ENCODE measurements around the gene CACNA2D3. TPM values are rescaled to one million over a fixed set of nuclear protein-coding genes. Genes with fewer than 3 reads are reported as not detected.

Gene CACNA2D3
- total and polyA plus RNA-seq, 7 donors: 2.7 to 13.5 (median 9.0) TPM

DNA sequence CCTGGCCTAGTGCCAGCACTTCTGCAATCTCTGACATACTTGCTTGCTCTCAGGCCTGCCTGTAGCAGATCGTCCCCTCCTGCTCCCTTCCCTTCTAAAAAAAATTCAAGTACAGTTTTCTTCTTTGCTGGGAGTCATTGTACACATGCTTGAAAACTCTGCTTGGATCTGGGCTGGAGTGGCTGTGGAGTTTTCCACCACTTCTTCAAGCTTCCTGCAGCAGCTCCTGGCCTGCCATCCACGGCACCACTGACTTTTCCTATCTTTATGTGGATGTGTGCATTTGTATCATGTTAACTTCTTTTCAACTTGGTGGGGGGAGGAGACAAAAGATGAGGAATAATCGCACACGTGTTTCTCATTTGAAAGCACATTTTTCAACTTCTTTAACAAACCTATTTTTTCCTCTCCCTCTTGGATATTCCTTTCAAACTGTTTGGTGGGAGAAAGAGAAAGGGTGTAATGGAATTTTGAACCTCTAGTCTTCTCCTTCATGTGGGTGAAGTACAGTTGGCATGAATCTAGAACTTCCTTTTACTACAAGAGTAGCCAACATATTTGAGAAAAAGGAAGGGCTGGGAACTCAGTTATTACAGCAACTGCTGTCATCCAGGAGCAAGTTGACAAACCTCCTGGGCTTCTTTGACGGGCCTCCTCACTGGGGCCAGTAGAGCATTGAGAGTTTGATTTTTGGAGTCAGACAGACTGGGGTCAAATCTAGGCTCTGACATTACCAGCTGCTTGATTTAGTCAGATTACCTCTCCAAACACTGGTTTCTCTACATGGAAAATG, 866.7 kb downstream of the CACNA2D3 start:
- no peaks in the 10 kb centered on the region for H3K27me3 ChIP-seq (ENCODE audit: insufficient read depth in 3 of 3, low read length in 2 of 3)
- H3K36me3 ChIP-seq (ENCODE audit: insufficient read depth in 1 of 2, low read depth in 1 of 2): no peaks in the 10 kb centered on the region
- H3K9me3 ChIP-seq: no peaks in the 10 kb centered on the region
- no peak overlapping the region for H3K27ac ChIP-seq
- intact Hi-C loops (cut with DNase I): no loop called here
- WGBS, 3 donors: 50 to 52% (median 52%) methylated on average over 5 of the region's 5 CpGs
- TF ChIP-seq, protein P1, sequence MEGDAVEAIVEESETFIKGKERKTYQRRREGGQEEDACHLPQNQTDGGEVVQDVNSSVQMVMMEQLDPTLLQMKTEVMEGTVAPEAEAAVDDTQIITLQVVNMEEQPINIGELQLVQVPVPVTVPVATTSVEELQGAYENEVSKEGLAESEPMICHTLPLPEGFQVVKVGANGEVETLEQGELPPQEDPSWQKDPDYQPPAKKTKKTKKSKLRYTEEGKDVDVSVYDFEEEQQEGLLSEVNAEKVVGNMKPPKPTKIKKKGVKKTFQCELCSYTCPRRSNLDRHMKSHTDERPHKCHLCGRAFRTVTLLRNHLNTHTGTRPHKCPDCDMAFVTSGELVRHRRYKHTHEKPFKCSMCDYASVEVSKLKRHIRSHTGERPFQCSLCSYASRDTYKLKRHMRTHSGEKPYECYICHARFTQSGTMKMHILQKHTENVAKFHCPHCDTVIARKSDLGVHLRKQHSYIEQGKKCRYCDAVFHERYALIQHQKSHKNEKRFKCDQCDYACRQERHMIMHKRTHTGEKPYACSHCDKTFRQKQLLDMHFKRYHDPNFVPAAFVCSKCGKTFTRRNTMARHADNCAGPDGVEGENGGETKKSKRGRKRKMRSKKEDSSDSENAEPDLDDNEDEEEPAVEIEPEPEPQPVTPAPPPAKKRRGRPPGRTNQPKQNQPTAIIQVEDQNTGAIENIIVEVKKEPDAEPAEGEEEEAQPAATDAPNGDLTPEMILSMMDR (IDR thresholded peaks at IDR 0.05): no peak
- DNase-seq (peak in 1 of 2 donors; percentile 33), ATAC-seq (peak; percentile 42 to 70 (median 54))
- no peak overlapping the region for H3K4me3 ChIP-seq
- H3K4me1 ChIP-seq: peaks cover 13% of the 10 kb centered on the region

DNA sequence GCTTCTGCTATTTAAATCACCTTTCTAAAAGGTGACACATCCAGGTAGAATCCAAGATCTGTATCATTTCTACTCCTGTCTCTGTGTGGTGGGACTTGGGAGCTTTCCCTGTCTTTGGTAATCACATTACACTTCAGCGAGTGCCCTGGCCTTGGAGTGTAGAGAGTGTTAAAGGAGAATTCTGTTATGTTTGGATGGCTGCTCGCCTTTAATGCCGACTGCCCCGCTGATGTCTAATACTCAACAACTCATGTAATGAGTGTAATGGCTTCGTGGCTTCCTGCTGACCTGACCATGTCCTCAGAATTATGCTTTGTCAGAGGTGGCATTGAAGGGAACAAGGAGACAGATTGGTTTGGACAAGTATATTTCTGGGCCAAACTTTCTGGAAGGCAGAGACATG, 871.8 kb downstream of the CACNA2D3 start:
- WGBS, 3 donors: 69 to 83% (median 71%) methylated on average over 5 of the region's 5 CpGs

DNA sequence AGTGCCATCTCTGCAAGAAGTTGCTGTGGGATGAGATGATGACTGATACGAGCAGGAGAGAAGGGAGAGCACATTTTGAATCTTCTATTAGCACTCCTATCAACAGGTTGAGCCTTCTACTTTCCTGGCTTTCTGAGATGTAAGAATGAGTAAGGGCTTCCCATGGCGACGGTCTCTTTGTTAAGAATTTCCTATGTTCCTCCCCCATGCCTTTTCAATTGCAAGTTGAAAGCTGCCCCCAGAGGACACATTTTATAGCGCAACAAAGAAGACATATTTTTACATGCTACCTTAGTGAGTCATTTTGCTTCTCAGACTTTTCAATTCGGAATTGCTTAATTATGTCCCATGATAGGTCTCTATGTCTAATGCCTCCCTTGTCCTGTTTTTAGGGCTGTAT, 876.8 kb downstream of the CACNA2D3 start:
- intact Hi-C loops (cut with DNase I): no loop called here
- ATAC-seq: no peak
- TF ChIP-seq, protein P1 (IDR thresholded peaks at IDR 0.05): no peak

More for the DNA sequence above, 871.8 kb downstream of the CACNA2D3 start:
- no peaks in the 10 kb centered on the region for H3K9me3 ChIP-seq
- no peak overlapping the region for H3K27ac ChIP-seq
- no peaks in the 10 kb centered on the region for H3K27me3 ChIP-seq (ENCODE audit: insufficient read depth in 3 of 3, low read length in 2 of 3)
- peaks cover 5% of the 10 kb centered on the region for H3K4me1 ChIP-seq
- ATAC-seq (no peak), DNase-seq (no peak)
- TF ChIP-seq, protein P1 (IDR thresholded peaks at IDR 0.05): no peak
- H3K4me3 ChIP-seq: no peak overlapping the region
- H3K36me3 ChIP-seq (ENCODE audit: insufficient read depth in 1 of 2, low read depth in 1 of 2): no peaks in the 10 kb centered on the region
- intact Hi-C loops (cut with DNase I): no loop called here

DNA sequence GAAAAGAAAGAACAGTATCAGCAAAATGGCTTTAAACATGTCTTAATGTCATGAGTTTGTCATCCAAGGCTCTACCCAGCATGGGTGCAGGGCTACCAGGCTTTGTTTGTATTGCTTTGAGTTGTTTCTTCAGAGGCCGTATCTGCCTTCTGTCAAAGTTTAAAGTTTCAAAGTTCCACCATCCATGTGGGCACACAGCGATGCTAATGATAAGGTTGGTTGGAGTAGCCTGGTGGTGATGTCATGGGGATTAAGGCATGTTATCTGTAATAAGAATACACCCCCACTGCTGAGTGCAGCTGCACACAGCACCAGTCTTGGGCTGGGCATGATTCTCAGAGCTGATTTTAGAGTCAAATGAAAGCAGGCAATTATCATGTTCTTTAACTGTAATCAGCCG, 877.5 kb downstream of the CACNA2D3 start:
- TF ChIP-seq, protein P1 (IDR thresholded peaks at IDR 0.05): no peak
- 59 to 83% (median 64%) methylated on average over 3 of the region's 3 CpGs for WGBS, 3 donors
- intact Hi-C loops (cut with DNase I): no loop called here
- H3K4me3 ChIP-seq: no peak overlapping the region
- no peaks in the 10 kb centered on the region for H3K27me3 ChIP-seq (ENCODE audit: insufficient read depth in 3 of 3, low read length in 2 of 3)
- H3K4me1 ChIP-seq: no peaks in the 10 kb centered on the region
- no peak overlapping the region for H3K27ac ChIP-seq
- ATAC-seq (no peak), DNase-seq (no peak)
- H3K9me3 ChIP-seq: no peaks in the 10 kb centered on the region
- no peaks in the 10 kb centered on the region for H3K36me3 ChIP-seq (ENCODE audit: insufficient read depth in 1 of 2, low read depth in 1 of 2)

More for the DNA sequence above, 876.8 kb downstream of the CACNA2D3 start:
- no peak for DNase-seq
- Histone ChIP-seq H3K4me1 (no peaks in the 10 kb centered on the region), H3K36me3 (ENCODE audit: insufficient read depth in 1 of 2, low read depth in 1 of 2) (no peaks in the 10 kb centered on the region), H3K27me3 (ENCODE audit: insufficient read depth in 3 of 3, low read length in 2 of 3) (no peaks in the 10 kb centered on the region), H3K9me3 (no peaks in the 10 kb centered on the region), H3K27ac (no peak overlapping the region), H3K4me3 (no peak overlapping the region)
- 63 to 77% (median 76%) methylated on average over 5 of the region's 5 CpGs for whole genome bisulfite sequencing, 3 donors

Measured in psoas muscle (tissue), 8 donors.